ENCODE data around the gene WDCP. TPM values are rescaled to one million over a fixed set of nuclear protein-coding genes. Genes with fewer than 3 reads are reported as not detected.
A peak's percentile ranks its signal among the peaks of the same experiment; 100 is the strongest.
"Not testable (repeated sequence)": the region's sequence is repeated elsewhere in the genome, so short reads cannot be mapped to it uniquely, and the experiment has no call there.

Gene WDCP
- polyA plus RNA-seq, 3 donors = 14.5 to 15.4 (median 15.1) TPM

DNA sequence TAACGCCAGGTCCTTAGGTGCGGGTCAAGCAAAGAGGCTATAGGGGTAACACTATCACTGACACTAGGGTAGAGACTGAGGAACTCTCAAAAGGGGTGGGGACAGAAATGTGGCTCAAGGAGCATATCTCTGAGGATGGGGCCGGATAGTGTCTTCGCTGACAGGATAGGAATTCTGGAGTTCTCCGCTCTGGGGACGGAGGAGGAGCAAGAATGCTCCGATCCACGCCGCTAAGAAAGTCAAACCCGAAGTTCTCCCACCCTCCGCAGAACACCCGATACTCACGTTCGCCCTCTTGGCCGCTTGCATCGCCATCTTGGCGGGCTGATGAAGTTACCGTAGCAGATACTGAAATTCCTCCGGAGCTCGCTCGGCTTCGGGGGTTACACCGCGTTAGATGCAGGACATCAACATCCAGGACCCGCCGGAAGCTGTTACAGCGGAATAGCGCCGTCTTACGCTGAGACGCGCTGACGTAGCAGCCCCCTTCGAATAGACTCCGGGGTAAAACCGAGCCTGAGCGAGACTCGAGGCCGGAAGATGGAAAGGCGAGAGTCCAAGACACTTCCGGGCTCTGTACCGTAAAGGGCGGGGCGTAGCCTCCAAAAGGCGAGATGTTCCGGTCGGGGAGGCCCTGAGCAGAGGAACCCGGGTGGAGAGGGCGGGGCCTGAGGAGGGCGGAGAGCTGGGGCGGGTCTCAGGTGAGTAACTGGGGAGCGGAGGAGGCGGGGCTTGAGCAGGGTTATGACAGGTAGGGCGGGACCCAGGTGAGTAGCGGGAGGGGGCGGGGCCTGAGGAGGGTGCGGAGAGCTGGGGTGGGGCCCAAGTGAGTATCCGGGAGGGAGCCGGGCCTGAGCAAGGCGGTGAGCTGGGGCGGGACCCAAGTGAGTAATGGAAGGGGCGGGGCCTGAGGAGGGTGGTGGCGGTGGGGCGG, 29.0 kb upstream of the WDCP start, which contains the start of gene SF3B6:
Gene SF3B6, minus strand, starts transcription at position 412 of the 934 bp plus-strand sequence. Its CDS starts 97 bp downstream, at position 315.
- DNase-seq (ENCODE audit: extremely low read depth in 1 of 11, low read depth in 9 of 11, low spot score in 4 of 11) = peak; percentile 95 to 99 (median 98)

- no peak for DNase-seq (ENCODE audit: extremely low read depth in 1 of 11, low read depth in 9 of 11, low spot score in 4 of 11)
These were observed 28.1 kb upstream of the WDCP start for GRCh38 chr2:24075259-24075658.

- no peak for DNase-seq (ENCODE audit: extremely low read depth in 1 of 11, low read depth in 9 of 11, low spot score in 4 of 11)
These were observed 26.6 kb upstream of the WDCP start for GRCh38 chr2:24073816-24074215.

GRCh38 chr2:24072259-24072658, 25.1 kb upstream of the WDCP start:
- DNase-seq (ENCODE audit: extremely low read depth in 1 of 11, low read depth in 9 of 11, low spot score in 4 of 11) = no peak

GRCh38 chr2:24065341-24065740, 18.1 kb upstream of the WDCP start:
- no peak for DNase-seq (ENCODE audit: extremely low read depth in 1 of 11, low read depth in 9 of 11, low spot score in 4 of 11)

GRCh38 chr2:24058564-24059271, 11.5 kb upstream of the WDCP start:
- no peak for DNase-seq (ENCODE audit: extremely low read depth in 1 of 11, low read depth in 9 of 11, low spot score in 4 of 11)

DNA sequence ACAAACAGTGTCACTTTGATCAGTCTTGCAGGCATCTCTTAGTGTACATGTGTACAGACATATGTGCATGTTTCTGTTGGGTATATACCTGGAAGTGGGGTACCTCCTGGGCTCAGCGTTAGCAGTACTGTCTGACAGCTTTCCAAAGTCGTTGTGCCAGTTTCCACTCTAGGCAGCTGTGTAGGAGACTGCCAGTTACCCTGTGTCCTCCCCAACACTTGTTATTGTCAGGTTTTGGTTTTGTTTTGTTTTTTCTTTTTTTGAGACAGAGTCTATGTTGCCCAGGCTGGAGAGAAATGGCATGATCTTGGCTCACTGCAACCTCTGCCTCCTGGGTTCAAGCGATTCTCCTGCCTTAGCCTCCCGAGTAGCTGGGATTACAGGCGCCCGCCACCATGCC, 8.6 kb upstream of the WDCP start:
- no peak for DNase-seq (ENCODE audit: extremely low read depth in 1 of 11, low read depth in 9 of 11, low spot score in 4 of 11)

DNA sequence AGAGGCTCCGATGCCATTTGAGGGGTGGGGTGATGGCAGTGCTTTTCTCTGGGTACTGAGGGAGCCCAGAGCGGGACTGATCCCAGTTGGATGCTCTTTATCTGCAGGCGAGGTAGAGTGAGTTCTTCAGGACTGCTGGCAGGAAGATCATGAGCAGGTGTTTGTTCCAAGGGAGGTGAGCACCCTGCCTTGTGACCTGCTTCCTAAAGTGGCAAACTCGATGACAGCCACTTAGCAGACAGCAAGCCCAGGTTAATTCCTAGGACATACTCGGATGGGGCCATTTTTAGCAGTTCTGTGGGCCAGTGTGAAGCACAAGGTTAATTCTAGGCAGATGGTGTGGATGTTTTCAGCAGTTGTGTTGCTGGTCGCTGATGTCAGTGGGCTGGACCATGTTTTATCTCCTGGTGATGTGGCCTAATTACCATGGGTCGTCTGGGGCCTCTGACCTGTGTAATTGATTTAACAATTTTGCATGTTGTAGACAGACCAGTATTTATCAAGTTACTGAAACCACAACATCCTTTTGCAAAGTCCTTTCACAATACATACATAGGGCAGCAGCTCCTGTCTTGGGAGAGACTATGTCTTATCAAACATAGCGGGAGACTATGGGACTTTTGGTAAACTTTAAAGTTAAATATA, 7.3 kb upstream of the WDCP start:
- DNase-seq (ENCODE audit: extremely low read depth in 1 of 11, low read depth in 9 of 11, low spot score in 4 of 11) = no peak

DNA sequence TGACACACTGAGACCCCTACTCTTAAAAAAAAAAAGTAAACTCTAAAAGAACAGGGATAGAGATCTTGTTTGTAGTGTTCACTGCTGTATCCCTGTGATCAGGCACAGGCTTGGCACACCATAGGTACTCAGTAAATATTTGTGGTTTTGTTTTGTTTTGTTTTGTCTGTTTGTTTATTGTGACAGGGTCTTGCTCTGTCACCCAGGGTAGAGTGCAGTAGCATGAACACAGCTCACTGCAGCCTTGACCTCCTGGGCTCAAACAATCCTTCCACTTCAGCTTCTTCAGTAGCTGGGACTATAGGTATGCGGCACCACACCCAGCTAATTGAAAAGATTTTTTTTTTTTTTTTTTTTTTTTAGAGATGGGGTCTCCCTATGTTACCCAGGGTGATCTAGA, 5.8 kb upstream of the WDCP start:
- no peak for DNase-seq (ENCODE audit: extremely low read depth in 1 of 11, low read depth in 9 of 11, low spot score in 4 of 11)

- no peak for DNase-seq (ENCODE audit: extremely low read depth in 1 of 11, low read depth in 9 of 11, low spot score in 4 of 11)
These were observed 4.6 kb upstream of the WDCP start for GRCh38 chr2:24051833-24052232.

DNA sequence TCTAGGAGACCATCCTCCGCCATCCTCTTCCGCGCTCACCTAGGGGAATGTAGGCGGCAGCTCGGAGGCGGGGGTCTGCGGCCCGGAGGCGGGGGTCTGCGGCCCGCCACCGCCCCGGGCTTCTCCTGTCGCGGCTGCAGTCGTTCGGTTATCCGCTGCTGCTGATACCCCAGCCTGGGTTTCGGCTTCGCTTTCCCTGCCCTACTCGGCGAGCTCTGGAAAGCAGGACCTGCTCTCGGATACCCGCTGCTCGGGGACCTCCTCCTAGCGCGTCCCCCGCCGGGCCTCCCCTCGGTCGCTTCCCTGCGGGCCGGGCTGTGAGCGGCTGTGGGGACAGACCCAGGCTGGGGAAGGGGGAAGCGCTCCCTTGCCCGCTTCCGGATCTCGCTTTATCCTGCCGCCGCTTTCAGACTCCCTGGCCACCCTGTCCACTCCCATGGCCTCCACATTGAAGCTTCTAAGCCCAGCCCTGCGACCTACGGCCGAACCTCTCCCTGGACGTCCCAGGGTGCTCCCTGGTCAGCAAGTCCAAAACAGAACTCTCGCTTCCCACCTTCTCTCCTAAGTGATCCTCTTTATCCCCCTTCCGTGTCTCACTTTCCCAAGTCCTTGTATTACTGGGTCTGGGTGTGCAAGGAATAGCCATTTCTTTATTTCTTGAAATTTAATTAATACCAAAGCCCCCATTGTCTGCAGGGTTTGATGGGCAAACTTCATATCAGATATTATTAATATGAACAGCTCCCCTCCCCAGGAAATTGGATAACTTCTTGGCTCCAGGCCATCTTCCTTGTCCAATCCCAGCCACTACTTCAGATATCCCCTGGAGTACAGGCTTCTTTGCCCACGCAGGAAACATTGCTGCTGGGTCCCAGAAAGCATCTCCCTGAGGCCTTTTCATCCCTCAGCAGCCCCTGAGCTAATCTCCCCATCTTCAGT, 3.1 kb upstream of the WDCP start:
- DNase-seq (ENCODE audit: extremely low read depth in 1 of 11, low read depth in 9 of 11, low spot score in 4 of 11) = peak in 1 of 11 donors; percentile 18

DNA sequence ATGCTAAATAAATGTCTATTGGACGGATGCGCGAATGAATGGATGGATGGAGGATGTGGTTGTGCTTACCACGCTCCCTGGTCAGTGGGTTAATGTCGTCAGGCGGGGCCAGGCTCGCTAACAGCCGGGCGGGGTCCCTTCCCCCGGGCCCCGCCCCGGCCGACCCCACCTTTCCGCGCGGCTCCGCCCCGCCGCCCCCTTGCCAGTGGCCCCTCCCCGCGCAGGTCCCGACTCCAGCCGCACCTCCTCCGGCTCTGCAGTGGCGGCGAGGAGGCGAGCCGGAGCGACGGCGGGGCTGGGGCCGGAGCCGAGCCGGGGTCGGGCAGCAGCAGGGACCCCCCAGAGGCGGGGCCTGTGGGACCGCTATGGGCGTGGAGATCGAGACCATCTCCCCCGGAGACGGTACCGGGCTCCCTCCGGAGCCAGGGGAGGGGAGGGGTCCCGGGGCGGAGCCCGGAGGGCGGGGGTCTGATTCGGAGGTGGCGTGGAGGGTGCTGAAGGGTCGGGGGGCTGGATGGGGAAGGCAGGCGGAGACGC, 2.4 kb upstream of the WDCP start, which contains the start of gene FKBP1B:
Gene FKBP1B, plus strand, starts transcription at position 257 of the 537 bp plus-strand sequence. Its CDS starts 109 bp downstream, at position 366.
- DNase-seq (ENCODE audit: extremely low read depth in 1 of 11, low read depth in 9 of 11, low spot score in 4 of 11) = peak in 3 of 11 donors; percentile 25 to 38 (median 35)

DNA sequence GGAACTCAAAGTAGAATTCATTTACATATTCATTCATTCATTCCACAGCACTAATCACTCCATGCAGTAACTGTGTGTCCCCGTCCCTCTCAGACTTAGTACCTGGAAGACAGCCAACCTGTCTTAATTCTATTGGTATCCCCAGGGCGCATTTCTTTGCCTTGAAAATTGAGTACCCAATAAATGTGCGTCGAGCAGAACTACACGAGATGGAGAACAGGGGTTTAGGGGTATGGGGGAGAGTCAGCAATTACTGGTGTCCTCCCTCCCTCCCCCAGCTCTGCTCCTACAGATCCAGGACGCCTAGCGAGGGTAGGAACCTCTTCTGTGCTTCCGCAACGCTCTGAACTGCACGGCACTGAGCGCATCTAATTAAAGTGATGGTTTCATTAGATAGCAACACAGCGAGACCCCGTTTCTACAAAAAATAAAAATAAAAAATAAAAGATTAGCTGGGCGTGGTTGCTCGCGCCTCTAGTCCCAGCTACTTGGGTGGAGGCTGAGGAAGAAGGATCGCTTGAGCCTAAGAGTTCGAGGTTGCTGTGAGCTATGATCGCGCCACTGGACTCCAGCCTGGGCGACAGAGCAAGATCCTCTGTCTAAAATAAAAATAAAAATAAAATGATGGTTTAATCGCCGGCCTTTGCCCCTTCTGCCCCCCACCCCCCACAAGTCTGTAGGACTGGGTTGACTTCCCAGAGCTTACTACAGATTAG, 1.7 kb upstream of the WDCP start:
- DNase-seq (ENCODE audit: extremely low read depth in 1 of 11, low read depth in 9 of 11, low spot score in 4 of 11) = no peak

GRCh38 chr2:24047703-24048033, 477 bp upstream of the WDCP start:
- no peak for DNase-seq (ENCODE audit: extremely low read depth in 1 of 11, low read depth in 9 of 11, low spot score in 4 of 11)

GRCh38 chr2:24046599-24046929, 627 bp downstream of the WDCP start:
- DNase-seq (ENCODE audit: extremely low read depth in 1 of 11, low read depth in 9 of 11, low spot score in 4 of 11) = no peak

- no peak for DNase-seq (ENCODE audit: extremely low read depth in 1 of 11, low read depth in 9 of 11, low spot score in 4 of 11)
These were observed 1.4 kb downstream of the WDCP start for GRCh38 chr2:24045511-24046508.

DNA sequence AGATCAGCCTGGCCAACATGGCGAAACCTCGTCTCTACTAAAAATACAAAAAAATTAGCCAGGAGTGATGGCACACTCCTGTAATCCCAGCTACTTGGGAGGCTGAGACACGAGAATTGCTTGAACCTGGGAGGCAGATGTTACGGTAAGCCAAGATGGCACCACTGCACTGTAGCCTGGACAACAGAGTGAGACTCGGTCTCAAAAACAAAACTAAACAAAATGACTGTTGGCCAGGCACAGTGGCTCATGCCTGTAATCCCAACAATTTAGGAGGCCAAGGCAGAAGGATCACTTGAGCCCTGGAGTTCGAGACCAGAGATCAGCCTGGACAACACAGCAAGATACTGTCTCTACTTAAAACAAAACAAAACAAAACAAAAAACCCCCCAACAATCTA, 4.1 kb downstream of the WDCP start:
- not testable (repeated sequence) for DNase-seq (ENCODE audit: extremely low read depth in 1 of 11, low read depth in 9 of 11, low spot score in 4 of 11)
